Trophoblast cell (in vitro differentiated cells and primary cell): ENCODE results near the gene POU6F2.
"Not testable (repeated sequence)": the region's sequence is repeated elsewhere in the genome, so short reads cannot be mapped to it uniquely, and the experiment has no call there.

Experiments
- DNase-seq, 2 donors: peaks; one replicate each; pipeline ENCODE4 v3.0.0-alpha.2; 2016
- H2AFZ ChIP-seq: 2 replicates; pipeline ENCODE4 v1.6.1; 2013; ENCODE audit warnings: low read length, moderate library complexity, mild to moderate bottlenecking; ENCODE audit not compliant: insufficient read depth, poor library complexity
- H2AK5ac ChIP-seq: 2 replicates; pipeline ENCODE4 v1.6.1; 2013; ENCODE audit warnings: mild to moderate bottlenecking, low read length
- H2BK120ac ChIP-seq: 2 replicates; pipeline ENCODE4 v1.6.1; 2013; ENCODE audit warnings: low read length, mild to moderate bottlenecking, moderate library complexity; ENCODE audit not compliant: insufficient read depth, poor library complexity
- H2BK12ac ChIP-seq: 2 replicates; pipeline ENCODE4 v1.6.1; 2013; ENCODE audit warnings: mild to moderate bottlenecking, low read length, moderate library complexity
- H2BK5ac ChIP-seq: 2 replicates; pipeline ENCODE4 v1.6.1; 2013; ENCODE audit warnings: low read length, low read depth, moderate library complexity, mild to moderate bottlenecking; ENCODE audit not compliant: poor library complexity
- H3K14ac ChIP-seq: 2 replicates; pipeline ENCODE4 v1.6.1; 2013; ENCODE audit warnings: mild to moderate bottlenecking, low read length
- H3K18ac ChIP-seq: 2 replicates; pipeline ENCODE4 v1.6.1; 2013; ENCODE audit warnings: mild to moderate bottlenecking, low read length
- H3K23ac ChIP-seq: 2 replicates; pipeline ENCODE4 v1.6.1; 2013; ENCODE audit warnings: low read length
- H3K27ac ChIP-seq: 2 replicates; pipeline ENCODE4 v1.5.1; 2013; ENCODE audit warnings: low read depth, mild to moderate bottlenecking, inconsistent platforms, low read length, moderate library complexity
- H3K27me3 ChIP-seq: 2 replicates; pipeline ENCODE4 v1.6.1; 2013; ENCODE audit warnings: inconsistent platforms, mild to moderate bottlenecking, low read length, moderate library complexity; ENCODE audit not compliant: insufficient read depth
- H3K36me3 ChIP-seq, 2 experiments: 1 replicate in 1 of 2; 2 replicates in 1 of 2; pipeline ENCODE4 v1.6.1; 2013; ENCODE audit warnings: low read length in 2 of 2, mild to moderate bottlenecking in 2 of 2, moderate library complexity in 1 of 2; ENCODE audit not compliant: insufficient read depth in 2 of 2, control insufficient read depth in 1 of 2
- H3K4ac ChIP-seq: 2 replicates; pipeline ENCODE4 v1.6.1; 2013; ENCODE audit warnings: low read depth, mild to moderate bottlenecking, low read length, moderate library complexity
- H3K4me1 ChIP-seq, 2 experiments: 1 replicate in 1 of 2; 2 replicates in 1 of 2; pipeline ENCODE4 v1.6.1; 2013; ENCODE audit warnings: low read length in 2 of 2, mild to moderate bottlenecking in 2 of 2, moderate library complexity in 1 of 2; ENCODE audit not compliant: insufficient read depth in 2 of 2, control insufficient read depth in 1 of 2
- H3K4me2 ChIP-seq: 2 replicates; pipeline ENCODE4 v1.6.1; 2013; ENCODE audit warnings: inconsistent platforms, mild to moderate bottlenecking, low read length, moderate library complexity
- H3K4me3 ChIP-seq: 2 replicates; pipeline ENCODE4 v1.5.1; 2013; ENCODE audit warnings: mild to moderate bottlenecking, low read depth, low read length, inconsistent platforms
- H3K79me1 ChIP-seq: one replicate; pipeline ENCODE4 v1.6.1; 2013; ENCODE audit warnings: low read length
- H3K79me2 ChIP-seq: 2 replicates; pipeline ENCODE4 v1.6.1; 2013; ENCODE audit warnings: low read length, mild to moderate bottlenecking; ENCODE audit not compliant: control insufficient read depth, insufficient read depth, poor library complexity
- H3K9ac ChIP-seq: 2 replicates; pipeline ENCODE4 v1.6.1; 2013; ENCODE audit warnings: mild to moderate bottlenecking, low read length
- H3K9me3 ChIP-seq: 2 replicates; pipeline ENCODE4 v1.6.1; 2013; ENCODE audit warnings: low read depth, mild to moderate bottlenecking, control low read depth, inconsistent platforms, low read length; ENCODE audit not compliant: insufficient read depth
- H4K12ac ChIP-seq: 2 replicates; pipeline ENCODE4 v1.6.1; 2013; ENCODE audit warnings: low read depth, mild to moderate bottlenecking, low read length, moderate library complexity
- H4K8ac ChIP-seq: 2 replicates; pipeline ENCODE4 v1.6.1; 2013; ENCODE audit warnings: low read depth, mild to moderate bottlenecking, low read length, moderate library complexity
- H4K91ac ChIP-seq: one replicate; pipeline ENCODE4 v1.6.1; 2013; ENCODE audit warnings: low read depth, mild to moderate bottlenecking, low read length, moderate library complexity
- WGBS: extraction: QIAGEN DNeasy Blood & Tissue Kit; methylation state at CpG from one replicate; pipeline ENCODE4 v1.1.7; 2013; ENCODE audit warnings: missing lambda C conversion rate; ENCODE audit not compliant: insufficient read length, insufficient coverage; ENCODE audit errors: extremely low coverage; 5-methylcytosine and 5-hydroxymethylcytosine counted together

POU6F2 gene

DNA sequence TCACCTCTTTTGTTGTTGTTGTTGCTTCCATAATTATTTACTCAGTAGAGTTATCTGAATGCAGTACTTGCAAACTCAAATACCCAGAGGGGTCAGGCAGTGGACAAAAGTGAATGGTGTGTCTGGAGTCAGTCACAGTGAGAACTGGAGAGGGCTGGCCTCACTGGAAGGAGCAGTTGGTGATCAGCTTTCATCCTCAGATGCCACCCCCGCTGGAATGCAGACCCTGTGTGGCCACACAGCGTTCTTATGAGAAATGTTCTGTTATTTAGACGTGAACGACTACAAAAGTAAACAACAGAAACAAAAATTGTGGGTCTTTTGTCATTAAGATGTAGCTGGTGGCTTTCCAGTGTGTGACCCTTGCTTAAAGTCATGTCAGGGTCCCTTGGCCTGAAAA, 39.1 kb upstream of the POU6F2 start:
- Histone ChIP-seq H2AFZ (no peak overlapping the region), H4K12ac (no peak overlapping the region), H4K8ac (no peak overlapping the region), H4K91ac (no peak overlapping the region), H3K9ac (no peak overlapping the region), H3K36me3 (no peaks in the 10 kb centered on the region), H2BK120ac (no peak overlapping the region), H3K23ac (no peak overlapping the region), H2BK12ac (no peak overlapping the region), H3K4me1 (peaks cover 0 to 3% of the 10 kb centered on the region in 2 experiments), H3K79me2 (no peaks in the 10 kb centered on the region), H3K27me3 (no peaks in the 10 kb centered on the region), H3K4me2 (no peak overlapping the region), H3K14ac (no peak overlapping the region), H2AK5ac (no peak overlapping the region), H3K4ac (no peak overlapping the region), H3K9me3 (no peaks in the 10 kb centered on the region), H3K79me1 (no peaks in the 10 kb centered on the region), H3K27ac (no peak overlapping the region), H2BK5ac (no peak overlapping the region), H3K4me3 (no peak overlapping the region), H3K18ac (no peak overlapping the region)
- no peak for DNase-seq
- WGBS: no CpG with 5 or more reads among the region's 4 CpGs

DNA sequence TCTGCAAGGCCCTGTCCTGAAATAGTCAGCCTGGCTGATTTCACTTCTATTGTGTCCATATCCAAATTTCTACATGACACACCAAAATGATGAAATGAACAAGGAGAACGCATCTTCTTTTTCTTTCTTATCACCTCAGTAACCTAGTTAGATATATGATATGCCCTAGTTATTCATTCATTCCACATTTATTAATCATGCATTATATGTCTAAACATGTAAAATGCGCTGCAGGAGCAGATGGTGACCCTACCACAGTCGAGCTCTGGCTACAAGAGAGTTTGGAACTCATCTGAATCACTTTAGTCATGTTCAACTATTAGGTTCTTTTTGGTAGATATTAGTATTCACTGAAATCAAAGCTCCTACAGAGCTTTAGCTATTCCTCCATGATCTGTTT, 36.9 kb upstream of the POU6F2 start:
- Histone ChIP-seq H3K9ac (no peak overlapping the region), H2BK12ac (no peak overlapping the region), H3K4me2 (no peak overlapping the region), H2BK120ac (no peak overlapping the region), H4K12ac (no peak overlapping the region), H3K27me3 (no peaks in the 10 kb centered on the region), H4K91ac (no peak overlapping the region), H3K4ac (no peak overlapping the region), H3K9me3 (no peaks in the 10 kb centered on the region), H2BK5ac (no peak overlapping the region), H3K4me3 (no peak overlapping the region), H3K4me1 (peaks cover 0 to 3% of the 10 kb centered on the region in 2 experiments), H3K79me1 (no peaks in the 10 kb centered on the region), H4K8ac (no peak overlapping the region), H2AK5ac (no peak overlapping the region), H3K18ac (no peak overlapping the region), H3K23ac (no peak overlapping the region), H3K36me3 (no peaks in the 10 kb centered on the region), H3K27ac (no peak overlapping the region), H3K79me2 (no peaks in the 10 kb centered on the region), H3K14ac (no peak overlapping the region), H2AFZ (no peak overlapping the region)
- no peak for DNase-seq
- no CpG with 5 or more reads among the region's 3 CpGs for WGBS

DNA sequence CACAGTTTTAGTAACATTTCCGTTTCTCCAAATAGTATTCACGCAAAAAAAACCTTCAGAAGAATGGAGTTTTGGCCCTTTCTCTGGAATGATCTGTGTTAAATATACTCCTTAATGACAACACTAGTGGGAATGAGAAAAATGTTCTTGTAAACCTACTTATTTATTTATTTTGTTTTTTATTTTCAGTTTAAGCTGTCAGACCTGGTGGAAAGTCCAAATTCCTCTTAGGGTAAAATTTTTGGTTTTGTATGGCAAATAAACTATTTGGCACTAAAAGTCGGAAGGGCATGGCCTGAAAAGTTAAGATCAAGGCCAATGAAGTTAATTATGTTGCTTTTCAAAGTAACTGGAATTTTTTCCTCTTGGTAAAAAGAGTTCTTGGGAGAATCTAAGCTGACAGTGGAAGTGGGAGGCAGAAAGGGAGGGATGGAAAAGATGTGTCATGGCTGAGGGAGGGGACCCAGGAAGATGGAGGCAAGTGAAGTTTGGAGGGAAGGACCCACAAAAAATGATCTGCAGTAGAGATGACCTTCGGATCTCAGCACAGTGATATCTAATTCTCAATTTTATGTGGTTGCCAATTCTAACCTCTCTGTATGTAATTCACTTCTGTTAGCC, 35.2 kb upstream of the POU6F2 start:
- peaks cover 0 to 3% of the 10 kb centered on the region in 2 experiments for H3K4me1 ChIP-seq
- H3K9me3 ChIP-seq: no peaks in the 10 kb centered on the region
- no peak overlapping the region for H3K14ac ChIP-seq
- H2BK120ac ChIP-seq: no peak overlapping the region
- H3K27me3 ChIP-seq: no peaks in the 10 kb centered on the region
- H2BK5ac ChIP-seq: no peak overlapping the region
- no peak overlapping the region for H2AFZ ChIP-seq
- H3K79me2 ChIP-seq: no peaks in the 10 kb centered on the region
- H3K27ac ChIP-seq: no peak overlapping the region
- H2AK5ac ChIP-seq: no peak overlapping the region
- no peak overlapping the region for H4K91ac ChIP-seq
- no peak overlapping the region for H2BK12ac ChIP-seq
- no peak overlapping the region for H4K12ac ChIP-seq
- no CpG with 5 or more reads among the region's 4 CpGs for WGBS
- H3K4me3 ChIP-seq: no peak overlapping the region
- H4K8ac ChIP-seq: no peak overlapping the region
- H3K23ac ChIP-seq: no peak overlapping the region
- no peak overlapping the region for H3K18ac ChIP-seq
- no peaks in the 10 kb centered on the region for H3K36me3 ChIP-seq
- H3K79me1 ChIP-seq: no peaks in the 10 kb centered on the region
- no peak overlapping the region for H3K9ac ChIP-seq
- H3K4ac ChIP-seq: no peak overlapping the region
- no peak for DNase-seq
- H3K4me2 ChIP-seq: no peak overlapping the region

DNA sequence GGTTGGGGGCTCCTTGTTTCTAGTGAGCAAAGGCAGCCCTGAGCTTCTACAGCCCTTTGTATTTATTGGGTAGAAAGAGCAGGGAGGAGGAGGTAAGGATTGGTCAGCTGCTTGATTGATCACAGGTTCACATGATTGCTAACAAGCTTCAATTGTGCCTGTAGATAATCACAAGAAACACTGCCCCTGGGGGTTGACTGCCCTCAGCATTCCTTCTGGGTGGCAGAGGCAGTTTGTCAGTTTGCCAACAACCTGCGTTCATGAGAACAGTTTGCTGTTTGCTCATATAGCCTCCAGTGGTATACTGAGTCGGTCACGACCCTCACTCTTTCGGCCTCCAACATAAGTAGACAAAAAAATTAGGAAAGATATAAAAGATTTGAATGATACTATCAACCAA, 30.2 kb upstream of the POU6F2 start:
- not testable (repeated sequence) for H3K79me2 ChIP-seq, H2AK5ac ChIP-seq, H2BK120ac ChIP-seq, H3K79me1 ChIP-seq, H2BK5ac ChIP-seq, H3K36me3 ChIP-seq, H2AFZ ChIP-seq, H3K14ac ChIP-seq, H3K4me1 ChIP-seq, H3K27ac ChIP-seq, DNase-seq, H3K23ac ChIP-seq, H3K4me2 ChIP-seq, H4K91ac ChIP-seq, H4K12ac ChIP-seq, H3K4ac ChIP-seq, H2BK12ac ChIP-seq, H3K4me3 ChIP-seq, H3K18ac ChIP-seq, H3K9me3 ChIP-seq, H3K9ac ChIP-seq, H4K8ac ChIP-seq, H3K27me3 ChIP-seq
- WGBS: no CpG with 5 or more reads among the region's 4 CpGs
